HepG2 (cell line): Measurements from ENCODE around the gene TSEN34. TPM values are rescaled to one million over a fixed set of nuclear protein-coding genes. Genes with fewer than 3 reads are reported as not detected.

ENCODE experiments used
- EEA1 ChIP-seq: sonication (generic); formaldehyde crosslinking; IDR thresholded peaks from 2 replicates; pipeline ENCODE4 v1.5.1; 2020; ENCODE audit warnings: mild to moderate bottlenecking, missing genetic modification reagents, borderline replicate concordance
- GLI4 ChIP-seq: sonication (generic); formaldehyde crosslinking; IDR thresholded peaks from 2 replicates; pipeline ENCODE4 v1.5.1; 2020; ENCODE audit warnings: missing genetic modification reagents, mild to moderate bottlenecking, moderate library complexity, borderline replicate concordance
- KAT8 ChIP-seq: IDR thresholded peaks from 2 replicates; pipeline ENCODE4 v1.6.1; 2016; ENCODE audit warnings: missing genetic modification reagents, missing compliant biosample characterization
- NFIB ChIP-seq: sonication (generic); formaldehyde crosslinking; IDR thresholded peaks from 2 replicates; pipeline ENCODE4 v1.9.0; 2021; ENCODE audit warnings: missing genetic modification reagents, mild to moderate bottlenecking, borderline replicate concordance
- NFRKB ChIP-seq: fragments of 450-650 bp; IDR thresholded peaks from 2 replicates; pipeline ENCODE4 v1.6.1; 2017
- PAX8 ChIP-seq: sonication (generic); formaldehyde crosslinking; IDR thresholded peaks from 2 replicates; pipeline ENCODE4 v1.8.0; 2022; ENCODE audit warnings: mild to moderate bottlenecking, missing genetic modification reagents, borderline replicate concordance
- RBM22 ChIP-seq: fragments of 200-400 bp; formaldehyde crosslinking; optimal IDR thresholded peaks from 2 replicates; pipeline ENCODE3; 2017; ENCODE audit warnings: mild to moderate bottlenecking, low read length, moderate library complexity
- RXRA ChIP-seq: sonication (generic); formaldehyde crosslinking; IDR thresholded peaks from 2 replicates; pipeline ENCODE4 v1.5.1; 2020; ENCODE audit warnings: missing genetic modification reagents
- THAP11 ChIP-seq: IDR thresholded peaks from 2 replicates; pipeline ENCODE4 v1.6.1; 2016; ENCODE audit warnings: missing biosample characterization, missing genetic modification reagents
- THYN1 ChIP-seq: sonication (generic); formaldehyde crosslinking; IDR thresholded peaks from 2 replicates; pipeline ENCODE4 v1.8.1; 2023; ENCODE audit warnings: low read depth, mild to moderate bottlenecking, moderate library complexity, missing genetic modification reagents, borderline replicate concordance
- ZNF160 ChIP-seq: sonication (generic); formaldehyde crosslinking; IDR thresholded peaks from 2 replicates; pipeline ENCODE4 v1.8.0; 2022; ENCODE audit warnings: mild to moderate bottlenecking, inconsistent platforms, missing genetic modification reagents
- ZNF253 ChIP-seq: sonication (generic); formaldehyde crosslinking; IDR thresholded peaks from 2 replicates; pipeline ENCODE4 v1.8.0; 2022; ENCODE audit warnings: mild to moderate bottlenecking, missing genetic modification reagents, borderline replicate concordance
- ZNF260 ChIP-seq: sonication (generic); formaldehyde crosslinking; IDR thresholded peaks from 2 replicates; pipeline ENCODE4 v1.4.0; 2020; ENCODE audit warnings: missing genetic modification reagents, low read depth, mild to moderate bottlenecking, borderline replicate concordance
- ZNF264 ChIP-seq: sonication (generic); formaldehyde crosslinking; IDR thresholded peaks from 2 replicates; pipeline ENCODE4 v1.4.0; 2020; ENCODE audit warnings: missing genetic modification reagents
- ZNF329 ChIP-seq: sonication (generic); formaldehyde crosslinking; IDR thresholded peaks from 2 replicates; pipeline ENCODE4 v1.9.0; 2021; ENCODE audit warnings: low read depth, mild to moderate bottlenecking, missing genetic modification reagents
- ZNF703 ChIP-seq: sonication (generic); formaldehyde crosslinking; IDR thresholded peaks from 2 replicates; pipeline ENCODE4 v1.5.1; 2020; ENCODE audit warnings: missing genetic modification reagents, mild to moderate bottlenecking, moderate library complexity, borderline replicate concordance
- polyA plus RNA-seq, 8 experiments: library from polyadenylated mRNA; depleted of rRNA in 3 of 8; stranded (reverse) in 7 of 8; unstranded in 1 of 8; fragments of >200 nt; fragmentation: Illumina TruSeq in 4 of 8; extraction: Trizol in 4 of 8; gene quantifications; 2 replicates each; pipeline versions ENCODE4 v1.2.1 to v1.2.3, GENCODE V29; 2011 to 2016; ENCODE audit warnings: low read depth in 4 of 8, missing spikeins in 1 of 8, mixed read lengths in 1 of 8; ENCODE audit not compliant: insufficient read depth in 1 of 8
- total RNA-seq, 5 experiments: library from RNA; depleted of rRNA; stranded (reverse); fragments of >200 nt; fragmentation: Illumina TruSeq; extraction: Trizol; gene quantifications; 2 replicates each; pipeline ENCODE4 v1.2.3, GENCODE V29; 2016; ENCODE audit warnings: low read depth in 1 of 5
- TF ChIP-seq, protein P1 (sequence below): sonication (generic); formaldehyde crosslinking; IDR thresholded peaks from 2 replicates; pipeline ENCODE4 v1.4.0; 2020; ENCODE audit warnings: missing genetic modification reagents, borderline replicate concordance
- TF ChIP-seq, protein P2 (sequence below): sonication (generic); formaldehyde crosslinking; IDR thresholded peaks from 2 replicates; pipeline ENCODE4 v1.4.0; 2020; ENCODE audit warnings: mild to moderate bottlenecking, missing genetic modification reagents, borderline replicate concordance
- TF ChIP-seq, protein P3 (sequence below): sonication (generic); formaldehyde crosslinking; IDR thresholded peaks from 2 replicates; pipeline ENCODE4 v1.5.0; 2020; ENCODE audit warnings: mild to moderate bottlenecking, missing genetic modification reagents
- TF ChIP-seq, protein P4 (sequence below): sonication (generic); formaldehyde crosslinking; IDR thresholded peaks from 2 replicates; pipeline ENCODE4 v1.5.0; 2020; ENCODE audit warnings: missing genetic modification reagents

The TSEN34 gene
- total and polyA plus RNA-seq, 2 of the 13 experiments (the other 11 are each of a cell fraction or from before 2014, with no cell fraction given): 55.1 to 65.4 TPM

DNA sequence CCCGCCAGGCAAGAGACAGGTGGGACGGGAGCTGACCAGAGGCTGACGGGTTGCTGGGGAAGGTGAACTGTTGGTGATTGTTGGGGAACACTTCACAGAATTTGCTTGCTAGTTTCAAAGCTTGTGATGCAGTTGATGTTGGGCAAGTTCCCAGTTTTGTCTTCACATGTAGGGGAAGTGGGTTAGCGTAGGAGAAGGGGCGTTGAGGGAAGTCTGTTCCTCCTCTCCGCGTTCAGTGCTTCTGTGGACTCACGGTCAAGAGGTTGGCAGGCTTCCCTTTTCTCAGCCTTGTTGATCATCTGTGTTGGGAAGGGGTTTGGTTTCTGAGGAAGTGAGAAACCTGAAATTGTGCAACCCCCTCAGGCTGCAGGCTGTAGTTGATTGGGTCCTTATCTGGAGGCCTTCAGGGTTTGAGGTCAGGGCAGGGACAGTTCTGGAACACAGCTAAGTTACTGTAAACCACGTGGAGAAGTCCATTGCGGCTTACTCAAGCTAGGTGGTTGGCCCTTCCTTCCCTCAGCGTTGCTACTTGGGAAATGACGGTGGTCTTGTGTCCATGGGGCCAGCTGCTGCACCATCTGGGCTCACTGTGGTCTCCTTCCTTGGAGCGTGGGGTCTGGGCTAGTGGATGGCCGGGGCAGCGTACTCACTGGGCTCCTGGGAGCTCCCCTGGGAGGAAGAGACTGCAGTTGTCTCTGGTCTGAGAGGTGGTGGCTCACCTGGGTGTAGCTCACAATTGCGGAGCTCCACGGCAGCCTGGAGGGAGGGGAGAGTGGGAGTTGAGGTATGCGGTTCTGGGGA is 17.1 kb downstream of the TSEN34 start (continued):
- TF ChIP-seq, protein P1, sequence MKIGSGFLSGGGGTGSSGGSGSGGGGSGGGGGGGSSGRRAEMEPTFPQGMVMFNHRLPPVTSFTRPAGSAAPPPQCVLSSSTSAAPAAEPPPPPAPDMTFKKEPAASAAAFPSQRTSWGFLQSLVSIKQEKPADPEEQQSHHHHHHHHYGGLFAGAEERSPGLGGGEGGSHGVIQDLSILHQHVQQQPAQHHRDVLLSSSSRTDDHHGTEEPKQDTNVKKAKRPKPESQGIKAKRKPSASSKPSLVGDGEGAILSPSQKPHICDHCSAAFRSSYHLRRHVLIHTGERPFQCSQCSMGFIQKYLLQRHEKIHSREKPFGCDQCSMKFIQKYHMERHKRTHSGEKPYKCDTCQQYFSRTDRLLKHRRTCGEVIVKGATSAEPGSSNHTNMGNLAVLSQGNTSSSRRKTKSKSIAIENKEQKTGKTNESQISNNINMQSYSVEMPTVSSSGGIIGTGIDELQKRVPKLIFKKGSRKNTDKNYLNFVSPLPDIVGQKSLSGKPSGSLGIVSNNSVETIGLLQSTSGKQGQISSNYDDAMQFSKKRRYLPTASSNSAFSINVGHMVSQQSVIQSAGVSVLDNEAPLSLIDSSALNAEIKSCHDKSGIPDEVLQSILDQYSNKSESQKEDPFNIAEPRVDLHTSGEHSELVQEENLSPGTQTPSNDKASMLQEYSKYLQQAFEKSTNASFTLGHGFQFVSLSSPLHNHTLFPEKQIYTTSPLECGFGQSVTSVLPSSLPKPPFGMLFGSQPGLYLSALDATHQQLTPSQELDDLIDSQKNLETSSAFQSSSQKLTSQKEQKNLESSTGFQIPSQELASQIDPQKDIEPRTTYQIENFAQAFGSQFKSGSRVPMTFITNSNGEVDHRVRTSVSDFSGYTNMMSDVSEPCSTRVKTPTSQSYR (CRISPR knock-in tag): no peak
- no peak for TF ChIP-seq PAX8 (CRISPR knock-in tag)
- TF ChIP-seq ZNF160: no peak
- 0 out of 2 replicates have a peak, but pooled peaks have one; percentile 30 for TF ChIP-seq KAT8 (CRISPR knock-in tag)
- TF ChIP-seq RXRA (CRISPR knock-in tag): peak; percentile 49; the same call in 1 of the 2 replicates
- no peak for TF ChIP-seq NFIB (CRISPR knock-in tag)
- TF ChIP-seq ZNF264: no peak
- no peak for TF ChIP-seq GLI4
- no peak for TF ChIP-seq ZNF329 (CRISPR knock-in tag)
- no peak for TF ChIP-seq NFRKB
- no peak for TF ChIP-seq ZNF260 (CRISPR knock-in tag)
- peak; percentile 94 for TF ChIP-seq RBM22
- TF ChIP-seq, protein P2, sequence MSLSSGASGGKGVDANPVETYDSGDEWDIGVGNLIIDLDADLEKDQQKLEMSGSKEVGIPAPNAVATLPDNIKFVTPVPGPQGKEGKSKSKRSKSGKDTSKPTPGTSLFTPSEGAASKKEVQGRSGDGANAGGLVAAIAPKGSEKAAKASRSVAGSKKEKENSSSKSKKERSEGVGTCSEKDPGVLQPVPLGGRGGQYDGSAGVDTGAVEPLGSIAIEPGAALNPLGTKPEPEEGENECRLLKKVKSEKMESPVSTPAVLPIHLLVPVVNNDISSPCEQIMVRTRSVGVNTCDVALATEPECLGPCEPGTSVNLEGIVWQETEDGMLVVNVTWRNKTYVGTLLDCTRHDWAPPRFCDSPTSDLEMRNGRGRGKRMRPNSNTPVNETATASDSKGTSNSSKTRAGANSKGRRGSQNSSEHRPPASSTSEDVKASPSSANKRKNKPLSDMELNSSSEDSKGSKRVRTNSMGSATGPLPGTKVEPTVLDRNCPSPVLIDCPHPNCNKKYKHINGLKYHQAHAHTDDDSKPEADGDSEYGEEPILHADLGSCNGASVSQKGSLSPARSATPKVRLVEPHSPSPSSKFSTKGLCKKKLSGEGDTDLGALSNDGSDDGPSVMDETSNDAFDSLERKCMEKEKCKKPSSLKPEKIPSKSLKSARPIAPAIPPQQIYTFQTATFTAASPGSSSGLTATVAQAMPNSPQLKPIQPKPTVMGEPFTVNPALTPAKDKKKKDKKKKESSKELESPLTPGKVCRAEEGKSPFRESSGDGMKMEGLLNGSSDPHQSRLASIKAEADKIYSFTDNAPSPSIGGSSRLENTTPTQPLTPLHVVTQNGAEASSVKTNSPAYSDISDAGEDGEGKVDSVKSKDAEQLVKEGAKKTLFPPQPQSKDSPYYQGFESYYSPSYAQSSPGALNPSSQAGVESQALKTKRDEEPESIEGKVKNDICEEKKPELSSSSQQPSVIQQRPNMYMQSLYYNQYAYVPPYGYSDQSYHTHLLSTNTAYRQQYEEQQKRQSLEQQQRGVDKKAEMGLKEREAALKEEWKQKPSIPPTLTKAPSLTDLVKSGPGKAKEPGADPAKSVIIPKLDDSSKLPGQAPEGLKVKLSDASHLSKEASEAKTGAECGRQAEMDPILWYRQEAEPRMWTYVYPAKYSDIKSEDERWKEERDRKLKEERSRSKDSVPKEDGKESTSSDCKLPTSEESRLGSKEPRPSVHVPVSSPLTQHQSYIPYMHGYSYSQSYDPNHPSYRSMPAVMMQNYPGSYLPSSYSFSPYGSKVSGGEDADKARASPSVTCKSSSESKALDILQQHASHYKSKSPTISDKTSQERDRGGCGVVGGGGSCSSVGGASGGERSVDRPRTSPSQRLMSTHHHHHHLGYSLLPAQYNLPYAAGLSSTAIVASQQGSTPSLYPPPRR (CRISPR knock-in tag): no peak
- TF ChIP-seq EEA1 (CRISPR knock-in tag): no peak
- no peak for TF ChIP-seq ZNF253 (CRISPR knock-in tag)
- TF ChIP-seq ZNF703: no peak
- TF ChIP-seq THAP11 (CRISPR knock-in tag): 0 out of 2 replicates have a peak, but pooled peaks have one; percentile 20
- TF ChIP-seq THYN1 (CRISPR knock-in tag): no peak
- TF ChIP-seq, protein P3, sequence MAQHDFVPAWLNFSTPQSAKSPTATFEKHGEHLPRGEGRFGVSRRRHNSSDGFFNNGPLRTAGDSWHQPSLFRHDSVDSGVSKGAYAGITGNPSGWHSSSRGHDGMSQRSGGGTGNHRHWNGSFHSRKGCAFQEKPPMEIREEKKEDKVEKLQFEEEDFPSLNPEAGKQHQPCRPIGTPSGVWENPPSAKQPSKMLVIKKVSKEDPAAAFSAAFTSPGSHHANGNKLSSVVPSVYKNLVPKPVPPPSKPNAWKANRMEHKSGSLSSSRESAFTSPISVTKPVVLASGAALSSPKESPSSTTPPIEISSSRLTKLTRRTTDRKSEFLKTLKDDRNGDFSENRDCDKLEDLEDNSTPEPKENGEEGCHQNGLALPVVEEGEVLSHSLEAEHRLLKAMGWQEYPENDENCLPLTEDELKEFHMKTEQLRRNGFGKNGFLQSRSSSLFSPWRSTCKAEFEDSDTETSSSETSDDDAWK (CRISPR knock-in tag): no peak
- TF ChIP-seq, protein P4, sequence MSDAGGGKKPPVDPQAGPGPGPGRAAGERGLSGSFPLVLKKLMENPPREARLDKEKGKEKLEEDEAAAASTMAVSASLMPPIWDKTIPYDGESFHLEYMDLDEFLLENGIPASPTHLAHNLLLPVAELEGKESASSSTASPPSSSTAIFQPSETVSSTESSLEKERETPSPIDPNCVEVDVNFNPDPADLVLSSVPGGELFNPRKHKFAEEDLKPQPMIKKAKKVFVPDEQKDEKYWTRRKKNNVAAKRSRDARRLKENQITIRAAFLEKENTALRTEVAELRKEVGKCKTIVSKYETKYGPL: no peak
